Gastrocnemius medialis (tissue), 4 donors: Measurements from ENCODE around the gene ELFN2. TPM values are rescaled to one million over a fixed set of nuclear protein-coding genes. Genes with fewer than 3 reads are reported as not detected.

ENCODE experiments used
- ATAC-seq, 2 donors: fragments of 150-250 bp; one replicate each; pipeline ENCODE4 v1.9.1; 2016
- DNase-seq, 2 donors: peaks; one replicate each; pipeline ENCODE4 v3.0.0-alpha.2; 2019
- H3K27ac ChIP-seq, 4 donors: fragments of 200-600 bp; sonication (generic); 1 replicate in 1 of 4; 2 replicates in 3 of 4; pipeline ENCODE4 v1.5.1; 2016 to 2018; ENCODE audit warnings: mild to moderate bottlenecking in 2 of 4, moderate library complexity in 1 of 4
- H3K27me3 ChIP-seq, 3 donors: fragments of 200-600 bp; sonication (generic) in 2 of 3; 1 replicate in 1 of 3; 2 replicates in 2 of 3; pipeline versions ENCODE4 v1.5.1 to v1.6.0; 2016 to 2019; ENCODE audit warnings: mild to moderate bottlenecking in 1 of 3, moderate library complexity in 1 of 3
- H3K36me3 ChIP-seq, 2 donors: fragments of 200-600 bp; sonication (generic) in 1 of 2; one replicate each; pipeline ENCODE4 v1.5.1; 2017 to 2018
- H3K4me1 ChIP-seq, 2 donors: fragments of 200-600 bp; sonication (generic) in 1 of 2; one replicate each; pipeline ENCODE4 v1.5.1; 2016 to 2017; ENCODE audit warnings: mild to moderate bottlenecking in 2 of 2
- H3K4me3 ChIP-seq, 4 donors: fragments of 200-600 bp; sonication (generic) in 3 of 4; 1 replicate in 1 of 4; 2 replicates in 3 of 4; pipeline ENCODE4 v1.5.1; 2016 to 2019; ENCODE audit warnings: mild to moderate bottlenecking in 2 of 4
- H3K9me3 ChIP-seq, 3 donors: fragments of 200-600 bp; sonication (generic) in 2 of 3; 1 replicate in 1 of 3; 2 replicates in 2 of 3; pipeline ENCODE4 v1.5.1; 2016 to 2019
- CTCF ChIP-seq, 5 experiments: fragments of 450-650 bp in 3 of 5; fragments of 200-600 bp in 2 of 5; sonication (generic) in 2 of 5; IDR thresholded peaks in 4 of 5; conservative IDR thresholded peaks in 1 of 5; 1 replicate in 4 of 5; 2 replicates in 1 of 5; pipeline ENCODE4 v1.5.1; 2016 to 2019; ENCODE audit warnings: antibody characterized with exemption in 5 of 5, mild to moderate bottlenecking in 3 of 5, moderate library complexity in 3 of 5
- POLR2A ChIP-seq, 2 donors: fragments of 450-650 bp; IDR thresholded peaks; one replicate each; pipeline ENCODE4 v1.6.1; 2017; ENCODE audit warnings: antibody characterized with exemption in 2 of 2, mild to moderate bottlenecking in 2 of 2, moderate library complexity in 2 of 2
- in situ Hi-C, 4 donors: fragments of 200-750 bp; cut with MboI; loops; one replicate each; pipeline versions ENCODE4 v1.15.0 to v1.8.0; 2017; ENCODE audit warnings: low sequenced_read_pairs in 4 of 4
- intact Hi-C: fragments of 100-400 bp; cut with DNase I; formaldehyde crosslinking; loops from one replicate; pipeline ENCODE4 v1.15.1; 2023; ENCODE audit warnings: low total_unique reads
- total RNA-seq, 4 donors: library from RNA; depleted of rRNA; stranded (reverse); fragments of >200 nt; gene quantifications; one replicate each; pipeline versions ENCODE4 v1.1.0 to v1.2.3, GENCODE V29; 2016

ELFN2 gene
- total RNA-seq, 4 donors from 2014 or later: 0.02 to 0.03 TPM; not detected in 2

GRCh38 chr22:37384691-37385090 is 42.6 kb downstream of the ELFN2 start:
- Histone ChIP-seq H3K9me3 (no peaks in the 10 kb centered on the region), H3K4me3 (no peak overlapping the region), H3K4me1 (no peaks in the 10 kb centered on the region), H3K36me3 (no peaks in the 10 kb centered on the region), H3K27ac (no peak overlapping the region), H3K27me3 (peaks cover 14 to 33% (median 22%) of the 10 kb centered on the region in 3 donors)
- ATAC-seq (no peak), DNase-seq (no peak)
- in situ Hi-C loops (no loop called here), intact Hi-C loops (no loop called here)
- TF ChIP-seq POLR2A (IDR thresholded peaks at IDR 0.05) (no peak), CTCF (IDR thresholded peaks at IDR 0.05 in 4 of 5, conservative IDR thresholded peaks at IDR 0.05 in 1 of 5) (no peak)

GRCh38 chr22:37383341-37383740 is 43.9 kb downstream of the ELFN2 start:
- H3K27ac ChIP-seq: no peak overlapping the region
- in situ Hi-C loops (no loop called here), intact Hi-C loops (no loop called here)
- H3K9me3 ChIP-seq: no peaks in the 10 kb centered on the region
- no peak overlapping the region for H3K4me3 ChIP-seq
- peaks cover 26 to 38% (median 27%) of the 10 kb centered on the region in 3 donors for H3K27me3 ChIP-seq
- H3K36me3 ChIP-seq: no peaks in the 10 kb centered on the region
- DNase-seq (no peak), ATAC-seq (no peak)
- H3K4me1 ChIP-seq: no peaks in the 10 kb centered on the region
- no peak for TF ChIP-seq POLR2A (IDR thresholded peaks at IDR 0.05)
- no peak for TF ChIP-seq CTCF (IDR thresholded peaks at IDR 0.05 in 4 of 5, conservative IDR thresholded peaks at IDR 0.05 in 1 of 5)

- Histone ChIP-seq H3K27me3 (peaks cover 29 to 43% (median 40%) of the 10 kb centered on the region in 3 donors), H3K4me3 (no peak overlapping the region), H3K36me3 (no peaks in the 10 kb centered on the region), H3K4me1 (no peaks in the 10 kb centered on the region), H3K27ac (no peak overlapping the region), H3K9me3 (no peaks in the 10 kb centered on the region)
- DNase-seq: no peak
- TF ChIP-seq POLR2A (IDR thresholded peaks at IDR 0.05) (no peak), CTCF (IDR thresholded peaks at IDR 0.05 in 4 of 5, conservative IDR thresholded peaks at IDR 0.05 in 1 of 5) (no peak)
- intact Hi-C loops (no loop called here), in situ Hi-C loops (no loop called here)
- ATAC-seq: no peak
Measured at GRCh38 chr22:37381489-37381888, 45.8 kb downstream of the ELFN2 start.

- DNase-seq (no peak), ATAC-seq (no peak)
- Histone ChIP-seq H3K9me3 (no peaks in the 10 kb centered on the region), H3K27ac (no peak overlapping the region), H3K4me1 (no peaks in the 10 kb centered on the region), H3K27me3 (peaks cover 29 to 46% (median 43%) of the 10 kb centered on the region in 3 donors), H3K36me3 (no peaks in the 10 kb centered on the region), H3K4me3 (no peak overlapping the region)
- in situ Hi-C loops: no loop called here
- TF ChIP-seq CTCF (IDR thresholded peaks at IDR 0.05 in 4 of 5, conservative IDR thresholded peaks at IDR 0.05 in 1 of 5): no peak
- no peak for TF ChIP-seq POLR2A (IDR thresholded peaks at IDR 0.05)
- intact Hi-C loops: no loop called here
Measured at GRCh38 chr22:37379722-37380121, 47.6 kb downstream of the ELFN2 start.

GRCh38 chr22:37379085-37379484 is 48.2 kb downstream of the ELFN2 start:
- no peak overlapping the region for H3K27ac ChIP-seq
- DNase-seq (no peak), ATAC-seq (no peak)
- intact Hi-C loops: no loop called here
- H3K36me3 ChIP-seq: no peaks in the 10 kb centered on the region
- no peak for TF ChIP-seq POLR2A (IDR thresholded peaks at IDR 0.05)
- TF ChIP-seq CTCF (IDR thresholded peaks at IDR 0.05 in 4 of 5, conservative IDR thresholded peaks at IDR 0.05 in 1 of 5): no peak
- H3K4me1 ChIP-seq: no peaks in the 10 kb centered on the region
- H3K4me3 ChIP-seq: no peak overlapping the region
- in situ Hi-C loops: no loop called here
- H3K9me3 ChIP-seq: no peaks in the 10 kb centered on the region
- peaks cover 29 to 46% (median 43%) of the 10 kb centered on the region in 3 donors for H3K27me3 ChIP-seq
